CD4-positive, alpha-beta T cell treated with Interleukin-1 beta for 1 hour (primary cell): ENCODE measurements around the gene ADGRF5.

Experiments
- DNase-seq, 2 donors: peaks; one replicate each; pipeline ENCODE4 v3.0.0-alpha.2; 2020 to 2022

The ADGRF5 gene

GRCh38 chr6:46819561-46819960, 102.2 kb downstream of the ADGRF5 start:
- DNase-seq: no peak

- no peak for DNase-seq
Measured at GRCh38 chr6:46816626-46817025, 105.1 kb downstream of the ADGRF5 start.

DNA sequence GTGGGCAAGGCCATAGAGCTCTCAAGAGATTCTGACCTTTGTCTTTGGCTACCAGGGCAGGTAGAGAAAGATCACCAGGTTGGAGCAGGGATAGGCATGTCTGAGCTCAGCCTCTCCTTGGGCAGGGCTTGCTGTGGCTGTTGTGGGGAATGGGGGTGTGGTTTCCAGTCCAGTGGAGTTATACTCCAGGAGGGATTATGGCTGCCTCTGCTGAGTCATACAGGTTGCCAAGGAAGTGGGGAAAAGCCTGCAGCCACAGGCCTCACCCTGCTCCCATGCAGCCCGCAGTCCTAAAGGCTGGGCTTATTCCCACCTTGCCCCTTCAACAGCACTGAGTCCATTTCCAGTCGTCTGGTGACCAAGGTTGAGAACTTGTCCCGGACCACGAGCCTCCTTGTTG, 106.6 kb downstream of the ADGRF5 start:
- DNase-seq: no peak

- no peak for DNase-seq
Measured at GRCh38 chr6:46808806-46809205, 112.9 kb downstream of the ADGRF5 start.
